T1000 (cell line): ENCODE data around the gene OSGIN1.

Experiments used
- DNase-seq: peaks from one replicate; lab custom pipeline; 2025; ENCODE audit warnings: mixed read lengths; lab: John Stamatoyannopoulos, UW

OSGIN1 gene

DNA sequence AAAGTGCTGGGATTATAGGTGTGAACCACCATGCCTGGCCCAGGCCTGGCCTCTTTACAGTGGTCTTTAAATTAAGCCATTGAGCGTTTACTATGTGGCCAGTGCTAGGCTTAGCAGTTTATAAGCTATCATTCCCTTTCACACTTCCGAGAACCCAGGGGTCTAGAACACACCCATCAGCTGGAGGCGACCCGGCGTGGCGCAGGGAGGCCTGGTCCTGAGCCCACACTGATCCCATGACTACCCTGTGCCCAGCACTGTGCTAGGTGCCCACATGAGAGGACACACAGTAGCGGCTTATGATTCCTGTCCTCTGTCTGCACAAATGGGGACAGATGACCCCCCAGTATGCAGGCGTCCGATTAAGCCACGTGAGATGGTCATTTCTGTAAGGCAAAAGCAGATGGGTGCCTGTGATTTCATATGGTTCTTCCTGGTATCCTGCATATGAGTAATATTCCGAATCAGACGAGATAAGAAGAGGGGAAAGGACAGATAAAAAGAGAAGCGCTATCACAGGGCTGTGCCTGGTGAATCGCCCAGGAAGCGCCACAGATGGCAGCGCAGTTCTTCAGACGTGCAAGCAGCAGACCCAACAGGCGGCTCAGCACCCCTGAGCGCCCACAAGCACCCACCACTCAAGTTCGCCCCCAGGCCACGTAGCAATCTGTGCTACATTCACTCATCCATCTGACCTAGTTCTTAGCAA, 5.3 kb downstream of the OSGIN1 start:
- no peak for DNase-seq

DNA sequence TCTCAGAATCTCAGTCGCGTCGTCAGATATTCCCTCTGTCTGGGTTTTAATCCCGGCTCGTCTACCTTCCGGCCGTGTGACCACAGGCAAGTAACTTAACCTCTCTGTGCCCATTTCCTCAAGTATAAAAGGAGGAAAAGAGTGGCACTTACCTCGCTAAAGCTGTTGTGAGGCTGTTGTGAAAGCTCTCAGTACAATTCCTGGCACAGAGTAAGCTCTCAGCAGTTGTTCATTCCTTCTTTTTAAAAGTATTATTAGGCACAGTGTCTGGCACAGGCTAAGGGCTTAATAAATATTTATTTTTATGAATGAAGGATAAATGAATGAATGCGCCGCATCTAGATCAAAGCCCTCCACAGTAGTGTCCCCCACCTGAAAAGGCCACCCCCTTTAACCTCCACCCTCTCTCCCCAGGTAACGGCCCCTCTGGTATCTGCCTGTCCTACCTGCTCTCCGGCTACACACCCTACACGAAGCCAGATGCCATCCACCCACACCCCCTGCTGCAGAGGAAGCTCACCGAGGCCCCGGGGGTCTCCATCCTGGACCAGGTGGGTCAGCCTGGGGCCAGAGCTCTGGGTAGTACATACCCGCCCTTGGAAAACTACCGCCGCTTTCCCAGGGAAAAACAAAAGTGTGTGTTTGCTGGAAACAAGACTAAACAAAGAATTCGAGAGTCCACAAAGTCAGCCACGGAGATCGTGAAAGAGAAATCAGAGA, 6.0 kb downstream of the OSGIN1 start:
- no peak for DNase-seq

GRCh38 chr16:83959656-83960434, 6.8 kb downstream of the OSGIN1 start:
- DNase-seq, result no peak

- DNase-seq, result no peak
Observed at GRCh38 chr16:83960521-83961249, 7.6 kb downstream of the OSGIN1 start.

DNA sequence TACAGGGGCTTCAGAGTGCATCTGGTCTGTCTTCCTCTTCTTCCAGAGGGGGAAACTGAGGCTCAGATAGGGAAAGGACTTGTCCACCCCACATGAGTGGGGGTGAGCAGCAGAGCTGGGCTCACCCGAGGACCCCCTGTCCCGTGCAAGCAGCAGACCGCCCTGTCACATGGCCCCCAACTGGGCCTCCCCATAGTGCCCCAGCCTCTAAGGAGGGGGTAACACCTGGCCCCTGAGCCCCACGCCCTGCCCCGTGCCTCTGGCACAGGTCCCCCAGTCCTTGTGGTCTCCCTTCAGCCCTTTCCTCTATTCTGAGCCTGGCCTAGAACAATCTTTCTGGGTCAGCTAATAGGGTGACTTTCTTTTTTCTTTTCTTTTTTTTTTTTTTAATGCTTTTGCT, 8.6 kb downstream of the OSGIN1 start:
- no peak for DNase-seq

DNA sequence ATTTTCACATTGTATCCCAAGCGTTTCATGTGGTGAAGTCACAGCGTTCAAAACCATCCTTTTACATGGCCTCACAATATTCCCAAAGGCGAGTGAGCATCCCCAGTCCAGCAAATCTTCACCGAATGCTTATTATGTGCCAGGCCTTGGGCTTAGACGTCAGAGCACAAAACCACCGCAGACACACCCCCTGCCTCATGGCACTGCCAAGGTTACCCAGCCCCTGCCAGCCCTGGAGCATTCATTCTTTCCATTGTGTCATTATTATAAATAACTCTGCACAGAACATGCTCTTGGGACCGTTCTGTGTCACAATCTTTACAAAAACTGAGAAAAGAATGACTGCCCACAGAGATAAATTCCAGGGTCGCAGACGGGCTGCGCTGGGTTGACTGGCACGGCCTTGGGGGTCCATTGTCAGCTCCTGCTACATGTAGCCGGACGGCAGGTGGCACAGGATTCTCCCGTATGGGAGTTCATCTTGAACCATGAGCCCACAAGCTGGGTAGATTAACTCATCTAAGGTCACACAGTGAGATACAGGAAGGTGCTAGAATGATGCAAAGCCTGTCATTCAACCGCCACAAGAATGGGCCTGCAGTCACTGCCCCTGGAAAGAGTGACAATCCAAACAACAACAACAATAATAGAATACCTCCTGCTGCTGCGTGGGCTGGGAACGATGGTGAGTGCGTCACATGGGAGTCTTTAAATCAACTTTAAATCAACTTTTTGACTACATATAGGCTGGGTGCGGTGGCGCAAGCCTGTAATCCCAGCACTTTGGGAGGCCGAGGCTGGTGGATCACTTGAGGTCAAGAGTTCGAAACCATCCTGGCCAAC, 10.5 kb downstream of the OSGIN1 start:
- DNase-seq, result no peak

DNA sequence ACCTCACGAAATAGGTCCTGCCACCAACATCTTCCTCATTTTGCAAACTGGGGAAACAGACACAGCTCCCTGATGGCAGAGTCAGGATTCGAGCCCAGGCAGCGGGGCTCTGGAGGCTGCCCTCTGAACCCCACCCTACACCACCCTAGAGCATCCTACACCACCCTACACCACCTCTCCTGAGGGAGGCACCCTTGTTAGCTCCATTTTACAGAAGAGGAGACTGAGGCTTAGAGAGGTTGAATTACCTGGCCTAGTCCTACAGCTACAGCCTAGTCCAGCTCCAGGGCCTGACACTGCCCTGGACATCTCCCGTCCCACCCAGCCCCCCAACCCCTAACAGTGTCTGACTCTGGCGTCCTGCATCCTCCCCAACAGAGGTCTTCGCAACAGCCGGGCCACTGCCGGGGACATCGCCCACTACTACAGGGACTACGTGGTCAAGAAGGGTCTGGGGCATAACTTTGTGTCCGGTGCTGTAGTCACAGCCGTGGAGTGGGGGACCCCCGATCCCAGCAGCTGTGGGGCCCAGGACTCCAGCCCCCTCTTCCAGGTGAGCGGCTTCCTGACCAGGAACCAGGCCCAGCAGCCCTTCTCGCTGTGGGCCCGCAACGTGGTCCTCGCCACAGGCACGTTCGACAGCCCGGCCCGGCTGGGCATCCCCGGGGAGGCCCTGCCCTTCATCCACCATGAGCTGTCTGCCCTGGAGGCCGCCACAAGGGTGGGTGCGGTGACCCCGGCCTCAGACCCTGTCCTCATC, 11.8 kb downstream of the OSGIN1 start:
- DNase-seq, result no peak

- DNase-seq, result no peak
Observed at GRCh38 chr16:83965444-83966152, 12.6 kb downstream of the OSGIN1 start.

DNA sequence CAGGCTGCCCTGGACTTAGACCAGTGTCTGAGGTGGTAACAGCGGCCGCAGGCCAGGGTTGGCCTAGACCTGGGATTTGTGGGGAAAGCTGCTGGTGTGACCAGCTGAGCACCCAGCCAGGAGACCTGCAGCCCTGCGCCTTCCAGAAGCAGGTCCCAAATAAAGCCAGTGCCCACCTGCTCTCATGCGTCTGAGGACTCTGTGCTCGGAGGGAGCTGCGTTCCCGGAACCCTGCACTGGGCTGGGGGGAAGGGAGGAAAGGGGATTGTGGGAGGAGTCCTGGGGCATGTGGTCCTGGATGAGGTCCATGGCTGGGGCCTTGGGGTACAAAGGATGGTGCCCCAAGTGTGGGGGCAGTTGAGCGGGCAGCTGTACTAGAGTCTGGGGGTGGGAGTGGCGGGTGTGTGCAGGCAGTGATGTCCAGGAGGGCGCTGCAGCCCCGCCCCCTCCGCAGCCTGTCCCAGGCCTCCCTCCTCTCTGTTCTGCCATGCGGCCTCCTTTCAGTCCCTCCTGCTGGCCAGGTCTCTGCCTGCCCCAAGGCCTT, 13.2 kb downstream of the OSGIN1 start:
- DNase-seq, result no peak

DNA sequence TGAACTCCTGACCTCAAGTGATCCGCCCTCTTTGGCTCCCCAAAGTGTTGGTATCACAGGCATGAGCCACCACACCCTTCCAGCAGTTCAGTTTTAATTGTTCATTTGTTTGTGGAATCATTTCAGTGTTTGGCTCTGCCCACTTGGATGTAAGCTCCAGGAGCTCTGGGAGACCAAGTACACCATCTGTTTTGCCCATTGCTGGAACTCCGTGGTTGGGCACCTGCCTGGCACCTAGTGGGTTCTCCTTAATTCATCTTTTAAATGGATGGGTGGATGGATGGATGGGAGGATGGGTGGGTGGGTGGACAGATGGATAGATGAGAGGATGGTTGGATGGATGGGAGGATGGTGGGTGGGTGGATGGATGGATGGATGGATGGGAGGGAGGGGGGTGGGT, 14.1 kb downstream of the OSGIN1 start:
- no peak for DNase-seq

GRCh38 chr16:83967838-83968305, 14.8 kb downstream of the OSGIN1 start, which contains the start of gene NECAB2:
NECAB2 (plus strand) TSS chr16:83968244; CDS start chr16:83968649, 405 bp downstream.
- DNase-seq, result peak; percentile 17

DNA sequence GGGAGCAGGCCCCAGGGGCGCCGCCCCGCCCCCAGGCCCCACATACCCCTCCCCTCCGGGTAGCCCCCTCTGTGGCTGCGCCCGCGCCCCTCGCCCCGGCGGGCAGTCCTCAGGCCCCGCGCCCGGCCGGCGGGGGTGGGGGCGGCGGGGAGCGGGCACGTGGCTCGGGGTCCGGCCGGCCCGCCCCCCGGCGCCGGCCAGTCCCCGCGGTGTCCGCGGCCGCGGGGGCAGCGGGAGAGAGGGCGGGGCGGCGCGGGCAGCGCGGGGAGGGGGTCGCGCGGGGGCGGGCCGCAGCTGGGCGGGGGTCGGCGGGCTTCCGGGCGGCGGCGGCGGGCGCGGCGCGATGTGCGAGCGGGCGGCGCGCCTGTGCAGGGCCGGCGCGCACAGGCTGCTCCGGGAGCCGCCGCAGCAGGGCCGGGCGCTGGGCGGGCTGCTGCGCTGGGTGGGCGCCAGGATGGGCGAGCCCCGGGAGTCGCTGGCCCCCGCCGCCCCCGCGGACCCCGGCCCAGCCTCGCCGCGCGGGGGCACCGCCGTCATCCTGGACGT, 15.3 kb downstream of the OSGIN1 start:
- DNase-seq, result no peak

DNA sequence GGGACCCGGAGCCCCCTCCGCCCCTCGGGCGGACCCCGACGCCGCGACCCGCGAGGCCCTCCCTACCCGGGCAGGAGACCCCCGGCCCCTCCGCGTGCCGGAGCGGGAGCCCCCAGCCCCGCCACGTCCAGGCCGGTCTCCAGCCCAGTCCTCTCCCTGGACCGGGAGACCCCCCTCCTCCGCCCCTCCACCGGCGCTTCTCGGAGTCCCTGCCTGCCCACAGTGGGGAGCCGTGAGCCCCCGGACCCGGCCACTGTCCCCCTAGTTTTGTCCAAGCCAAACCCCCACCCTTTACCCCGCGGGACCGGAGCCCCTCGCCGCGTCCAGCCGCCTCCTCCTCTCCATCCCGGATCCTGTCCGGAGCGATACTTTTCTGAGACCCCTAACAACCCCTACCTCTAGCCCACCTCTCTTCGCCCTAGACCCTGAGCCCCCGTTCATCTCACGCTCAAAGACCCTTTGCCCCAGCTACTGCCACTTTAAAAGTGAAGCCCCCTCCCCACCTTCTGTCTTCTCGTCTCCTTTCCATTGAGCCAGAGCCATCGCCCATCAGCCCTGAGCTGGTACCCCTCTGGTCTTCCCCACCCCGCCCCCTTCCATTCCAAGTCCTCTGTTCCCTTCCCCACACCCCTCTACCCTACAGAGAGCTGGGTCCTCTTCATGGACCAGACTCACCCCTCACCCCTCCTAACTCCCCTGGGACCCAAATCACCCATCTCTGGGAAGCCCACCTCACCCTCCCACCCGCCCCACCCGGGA, 16.0 kb downstream of the OSGIN1 start:
- no peak for DNase-seq

GRCh38 chr16:83969771-83970429, 16.9 kb downstream of the OSGIN1 start:
- no peak for DNase-seq

- no peak for DNase-seq
Observed at GRCh38 chr16:83970430-83970815, 17.4 kb downstream of the OSGIN1 start.

- no peak for DNase-seq
Observed at GRCh38 chr16:83971165-83972130, 18.4 kb downstream of the OSGIN1 start.
